Liver (tissue), 9 donors: ENCODE results near the gene EXOC3. TPM values are rescaled to one million over a fixed set of nuclear protein-coding genes. Genes with fewer than 3 reads are reported as not detected.

Source experiments
- DNase-seq: peaks from one replicate; pipeline ENCODE4 v3.0.0-alpha.2; 2017; ENCODE audit warnings: low spot score
- H3K27ac ChIP-seq, 2 donors: one replicate each; pipeline ENCODE4 v1.7.0; 2013; ENCODE audit warnings: inconsistent platforms in 2 of 2, low read length in 2 of 2, control low read depth in 1 of 2, low read depth in 1 of 2, mild to moderate bottlenecking in 1 of 2
- H3K27me3 ChIP-seq, 4 donors: one replicate each; pipeline versions ENCODE4 v1.6.1 to v1.7.0; 2013; ENCODE audit warnings: low read length in 3 of 4, inconsistent platforms in 1 of 4, mild to moderate bottlenecking in 1 of 4, moderate library complexity in 1 of 4; ENCODE audit not compliant: control insufficient read depth in 4 of 4, insufficient read depth in 4 of 4
- H3K36me3 ChIP-seq, 4 donors: one replicate each; pipeline versions ENCODE4 v1.6.1 to v1.7.0; 2013; ENCODE audit warnings: low read length in 3 of 4, mild to moderate bottlenecking in 3 of 4, low read depth in 1 of 4, moderate library complexity in 1 of 4; ENCODE audit not compliant: control insufficient read depth in 4 of 4, insufficient read depth in 3 of 4
- H3K4me1 ChIP-seq, 4 donors: one replicate each; pipeline versions ENCODE4 v1.6.1 to v1.7.0; 2013; ENCODE audit warnings: low read length in 3 of 4, mild to moderate bottlenecking in 3 of 4, moderate library complexity in 1 of 4; ENCODE audit not compliant: control insufficient read depth in 4 of 4, insufficient read depth in 4 of 4
- H3K4me3 ChIP-seq, 3 donors: one replicate each; pipeline versions ENCODE4 v1.6.1 to v1.7.0; 2013; ENCODE audit warnings: low read length in 3 of 3, control low read depth in 1 of 3, low read depth in 1 of 3, mild to moderate bottlenecking in 1 of 3
- H3K9ac ChIP-seq, 2 donors: one replicate each; pipeline ENCODE4 v1.7.0; 2013; ENCODE audit warnings: low read length in 2 of 2, mild to moderate bottlenecking in 2 of 2, moderate library complexity in 2 of 2, control low read depth in 1 of 2, low read depth in 1 of 2
- H3K9me3 ChIP-seq, 4 donors: one replicate each; pipeline versions ENCODE4 v1.6.1 to v1.7.0; 2013; ENCODE audit warnings: low read length in 3 of 4; ENCODE audit not compliant: control insufficient read depth in 4 of 4
- EGR1 ChIP-seq, 2 donors: IDR thresholded peaks; 2 replicates each; pipeline ENCODE4 v1.6.1; 2016 to 2018; ENCODE audit warnings: antibody characterized with exemption in 2 of 2, low read depth in 2 of 2
- FOXA1 ChIP-seq: IDR thresholded peaks from 2 replicates; pipeline ENCODE4 v1.6.1; 2016; ENCODE audit warnings: antibody characterized with exemption
- FOXA2 ChIP-seq: IDR thresholded peaks from 2 replicates; pipeline ENCODE4 v1.6.1; 2016; ENCODE audit warnings: antibody characterized with exemption
- HNF4A ChIP-seq, 2 donors: conservative IDR thresholded peaks; 2 replicates each; pipeline ENCODE4 v1.6.1; 2016; ENCODE audit warnings: antibody characterized with exemption in 2 of 2, mild to moderate bottlenecking in 2 of 2
- HNF4G ChIP-seq: IDR thresholded peaks from 2 replicates; pipeline ENCODE4 v1.6.1; 2016; ENCODE audit warnings: antibody characterized with exemption
- JUND ChIP-seq, 2 donors: IDR thresholded peaks; 2 replicates each; pipeline ENCODE4 v1.6.1; 2016; ENCODE audit warnings: antibody characterized with exemption in 2 of 2
- NR2F2 ChIP-seq: IDR thresholded peaks from 2 replicates; pipeline ENCODE4 v1.6.1; 2016; ENCODE audit warnings: antibody characterized with exemption
- RAD21 ChIP-seq, 2 donors: IDR thresholded peaks; 2 replicates each; pipeline ENCODE4 v1.6.1; 2016; ENCODE audit warnings: antibody characterized with exemption in 2 of 2, mild to moderate bottlenecking in 2 of 2
- RXRA ChIP-seq, 2 donors: IDR thresholded peaks; 2 replicates each; pipeline ENCODE4 v1.6.1; 2017 to 2018; ENCODE audit warnings: antibody characterized with exemption in 2 of 2, mild to moderate bottlenecking in 1 of 2
- SP1 ChIP-seq: IDR thresholded peaks from 2 replicates; pipeline ENCODE4 v1.6.1; 2018; ENCODE audit warnings: antibody characterized with exemption, mild to moderate bottlenecking
- TAF1 ChIP-seq: conservative IDR thresholded peaks from 2 replicates; pipeline ENCODE4 v1.6.1; 2016; ENCODE audit warnings: antibody characterized with exemption, mild to moderate bottlenecking
- YY1 ChIP-seq: IDR thresholded peaks from 2 replicates; pipeline ENCODE4 v1.6.1; 2016; ENCODE audit warnings: antibody characterized with exemption, mild to moderate bottlenecking
- WGBS: extraction: QIAGEN DNeasy Blood & Tissue Kit; methylation state at CpG from one replicate; pipeline ENCODE4 v1.1.7; 2013; 5-methylcytosine and 5-hydroxymethylcytosine counted together
- polyA plus RNA-seq, 2 donors: library from polyadenylated mRNA; stranded (reverse) in 1 of 2; unstranded in 1 of 2; fragments of 200-250 nt in 1 of 2; fragments of >200 nt in 1 of 2; fragmentation: Nextera tagmentation in 1 of 2; extraction: Ambion mirVana in 1 of 2; gene quantifications; one replicate each; pipeline versions ENCODE4 v1.2.1 to v1.2.3, GENCODE V29; 2013 to 2015
- total RNA-seq, 2 donors: library from RNA; depleted of rRNA; stranded (reverse); fragments of >200 nt; gene quantifications; one replicate each; pipeline ENCODE4 v1.2.3, GENCODE V29; 2014
- TF ChIP-seq, protein P1 (sequence below): fragments of 150-350 bp; IDR thresholded peaks from 2 replicates; pipeline ENCODE4 v1.5.1; 2017; ENCODE audit warnings: improper control_type of control experiment, low read depth, low read length; ENCODE audit not compliant: missing input control
- TF ChIP-seq, protein P2 (sequence below): IDR thresholded peaks from 2 replicates; pipeline ENCODE4 v1.6.1; 2016; ENCODE audit warnings: antibody characterized with exemption
- TF ChIP-seq, protein P3 (sequence below): IDR thresholded peaks from 2 replicates; pipeline ENCODE4 v1.6.1; 2016; ENCODE audit warnings: antibody characterized with exemption
- TF ChIP-seq, protein P4 (sequence below): IDR thresholded peaks from 2 replicates; pipeline ENCODE4 v1.6.1; 2016; ENCODE audit warnings: antibody characterized with exemption, mild to moderate bottlenecking
- donor health status: healthy.
- donor health status: healthy.
- donor health status: healthy.
- donor health status: healthy.
- donor health status: healthy.

The EXOC3 gene
- total and polyA plus RNA-seq, 4 donors = 12.4 to 23.9 (median 18.5) TPM

- DNase-seq = peak; percentile 27
- no peaks in the 10 kb centered on the region for H3K36me3 ChIP-seq
- H3K4me1 ChIP-seq = peaks cover 0 to under 1% (median 0%) of the 10 kb centered on the region in 4 donors
- H3K9me3 ChIP-seq = no peaks in the 10 kb centered on the region
- H3K4me3 ChIP-seq = no peak overlapping the region
- no peak overlapping the region for H3K27ac ChIP-seq
- H3K9ac ChIP-seq = no peak overlapping the region
- 84% methylated on average over 21 of the region's 21 CpGs for WGBS
- TF ChIP-seq, protein P1, sequence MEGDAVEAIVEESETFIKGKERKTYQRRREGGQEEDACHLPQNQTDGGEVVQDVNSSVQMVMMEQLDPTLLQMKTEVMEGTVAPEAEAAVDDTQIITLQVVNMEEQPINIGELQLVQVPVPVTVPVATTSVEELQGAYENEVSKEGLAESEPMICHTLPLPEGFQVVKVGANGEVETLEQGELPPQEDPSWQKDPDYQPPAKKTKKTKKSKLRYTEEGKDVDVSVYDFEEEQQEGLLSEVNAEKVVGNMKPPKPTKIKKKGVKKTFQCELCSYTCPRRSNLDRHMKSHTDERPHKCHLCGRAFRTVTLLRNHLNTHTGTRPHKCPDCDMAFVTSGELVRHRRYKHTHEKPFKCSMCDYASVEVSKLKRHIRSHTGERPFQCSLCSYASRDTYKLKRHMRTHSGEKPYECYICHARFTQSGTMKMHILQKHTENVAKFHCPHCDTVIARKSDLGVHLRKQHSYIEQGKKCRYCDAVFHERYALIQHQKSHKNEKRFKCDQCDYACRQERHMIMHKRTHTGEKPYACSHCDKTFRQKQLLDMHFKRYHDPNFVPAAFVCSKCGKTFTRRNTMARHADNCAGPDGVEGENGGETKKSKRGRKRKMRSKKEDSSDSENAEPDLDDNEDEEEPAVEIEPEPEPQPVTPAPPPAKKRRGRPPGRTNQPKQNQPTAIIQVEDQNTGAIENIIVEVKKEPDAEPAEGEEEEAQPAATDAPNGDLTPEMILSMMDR = no peak
- H3K27me3 ChIP-seq = no peaks in the 10 kb centered on the region
Measured at GRCh38 chr5:395156-395920, 47.6 kb upstream of the EXOC3 start.

DNA sequence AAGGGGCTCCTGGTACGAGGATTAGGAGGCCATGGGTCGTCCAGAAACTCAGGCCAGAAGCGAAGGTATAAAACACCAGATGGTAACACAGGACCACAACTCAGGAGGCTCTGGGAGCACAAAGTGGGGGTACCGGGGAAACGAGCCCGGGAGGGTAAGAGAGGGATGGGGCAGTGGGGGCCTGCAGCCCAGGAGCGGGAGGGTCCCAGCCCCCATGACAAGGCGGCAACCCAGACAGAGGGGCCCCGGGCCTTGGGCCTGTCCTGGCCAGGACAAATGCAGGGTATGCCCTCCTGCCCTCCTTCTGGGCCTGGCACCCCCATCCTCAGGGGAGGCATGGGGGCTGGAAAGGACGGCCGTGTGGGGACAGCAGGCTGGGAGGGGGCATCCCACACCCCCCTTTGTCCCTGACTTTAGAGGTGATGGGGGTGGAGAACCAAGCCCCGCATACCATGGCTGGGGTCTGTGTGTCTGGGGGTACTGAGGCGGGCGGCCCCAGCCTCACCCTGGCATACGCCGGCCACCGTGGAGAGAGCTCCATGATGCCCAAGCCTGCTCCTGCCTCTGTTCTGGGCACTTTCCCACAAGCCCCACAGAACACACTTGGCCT lies 47.0 kb upstream of the EXOC3 start:
- Histone ChIP-seq H3K27me3 (no peaks in the 10 kb centered on the region), H3K27ac (no peak overlapping the region), H3K4me1 (peaks cover 0 to 2% (median 0%) of the 10 kb centered on the region in 4 donors), H3K9ac (no peak overlapping the region), H3K4me3 (no peak overlapping the region), H3K9me3 (no peaks in the 10 kb centered on the region), H3K36me3 (no peaks in the 10 kb centered on the region)
- DNase-seq = peak; percentile 26
- TF ChIP-seq, protein P1 = no peak
- TF ChIP-seq RAD21 (IDR thresholded peaks at IDR 0.05) (no peak), SP1 (no peak), FOXA1 (no peak), HNF4A (conservative IDR thresholded peaks at IDR 0.05) (no peak), YY1 (no peak), EGR1 (IDR thresholded peaks at IDR 0.05; ENCODE audit: low read depth in 2 of 2) (no peak), RXRA (IDR thresholded peaks at IDR 0.05) (no peak), FOXA2 (no peak), JUND (IDR thresholded peaks at IDR 0.05) (no peak), TAF1 (no peak), HNF4G (no peak), NR2F2 (no peak)
- TF ChIP-seq, protein P2, sequence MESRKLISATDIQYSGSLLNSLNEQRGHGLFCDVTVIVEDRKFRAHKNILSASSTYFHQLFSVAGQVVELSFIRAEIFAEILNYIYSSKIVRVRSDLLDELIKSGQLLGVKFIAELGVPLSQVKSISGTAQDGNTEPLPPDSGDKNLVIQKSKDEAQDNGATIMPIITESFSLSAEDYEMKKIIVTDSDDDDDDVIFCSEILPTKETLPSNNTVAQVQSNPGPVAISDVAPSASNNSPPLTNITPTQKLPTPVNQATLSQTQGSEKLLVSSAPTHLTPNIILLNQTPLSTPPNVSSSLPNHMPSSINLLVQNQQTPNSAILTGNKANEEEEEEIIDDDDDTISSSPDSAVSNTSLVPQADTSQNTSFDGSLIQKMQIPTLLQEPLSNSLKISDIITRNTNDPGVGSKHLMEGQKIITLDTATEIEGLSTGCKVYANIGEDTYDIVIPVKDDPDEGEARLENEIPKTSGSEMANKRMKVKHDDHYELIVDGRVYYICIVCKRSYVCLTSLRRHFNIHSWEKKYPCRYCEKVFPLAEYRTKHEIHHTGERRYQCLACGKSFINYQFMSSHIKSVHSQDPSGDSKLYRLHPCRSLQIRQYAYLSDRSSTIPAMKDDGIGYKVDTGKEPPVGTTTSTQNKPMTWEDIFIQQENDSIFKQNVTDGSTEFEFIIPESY = no peak
- TF ChIP-seq, protein P3, sequence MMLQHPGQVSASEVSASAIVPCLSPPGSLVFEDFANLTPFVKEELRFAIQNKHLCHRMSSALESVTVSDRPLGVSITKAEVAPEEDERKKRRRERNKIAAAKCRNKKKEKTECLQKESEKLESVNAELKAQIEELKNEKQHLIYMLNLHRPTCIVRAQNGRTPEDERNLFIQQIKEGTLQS = no peak
- TF ChIP-seq, protein P4, sequence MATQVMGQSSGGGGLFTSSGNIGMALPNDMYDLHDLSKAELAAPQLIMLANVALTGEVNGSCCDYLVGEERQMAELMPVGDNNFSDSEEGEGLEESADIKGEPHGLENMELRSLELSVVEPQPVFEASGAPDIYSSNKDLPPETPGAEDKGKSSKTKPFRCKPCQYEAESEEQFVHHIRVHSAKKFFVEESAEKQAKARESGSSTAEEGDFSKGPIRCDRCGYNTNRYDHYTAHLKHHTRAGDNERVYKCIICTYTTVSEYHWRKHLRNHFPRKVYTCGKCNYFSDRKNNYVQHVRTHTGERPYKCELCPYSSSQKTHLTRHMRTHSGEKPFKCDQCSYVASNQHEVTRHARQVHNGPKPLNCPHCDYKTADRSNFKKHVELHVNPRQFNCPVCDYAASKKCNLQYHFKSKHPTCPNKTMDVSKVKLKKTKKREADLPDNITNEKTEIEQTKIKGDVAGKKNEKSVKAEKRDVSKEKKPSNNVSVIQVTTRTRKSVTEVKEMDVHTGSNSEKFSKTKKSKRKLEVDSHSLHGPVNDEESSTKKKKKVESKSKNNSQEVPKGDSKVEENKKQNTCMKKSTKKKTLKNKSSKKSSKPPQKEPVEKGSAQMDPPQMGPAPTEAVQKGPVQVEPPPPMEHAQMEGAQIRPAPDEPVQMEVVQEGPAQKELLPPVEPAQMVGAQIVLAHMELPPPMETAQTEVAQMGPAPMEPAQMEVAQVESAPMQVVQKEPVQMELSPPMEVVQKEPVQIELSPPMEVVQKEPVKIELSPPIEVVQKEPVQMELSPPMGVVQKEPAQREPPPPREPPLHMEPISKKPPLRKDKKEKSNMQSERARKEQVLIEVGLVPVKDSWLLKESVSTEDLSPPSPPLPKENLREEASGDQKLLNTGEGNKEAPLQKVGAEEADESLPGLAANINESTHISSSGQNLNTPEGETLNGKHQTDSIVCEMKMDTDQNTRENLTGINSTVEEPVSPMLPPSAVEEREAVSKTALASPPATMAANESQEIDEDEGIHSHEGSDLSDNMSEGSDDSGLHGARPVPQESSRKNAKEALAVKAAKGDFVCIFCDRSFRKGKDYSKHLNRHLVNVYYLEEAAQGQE = no peak
- WGBS = 94% methylated on average over 17 of the region's 17 CpGs
